ENCODE measurements around the gene CETP.

DNA sequence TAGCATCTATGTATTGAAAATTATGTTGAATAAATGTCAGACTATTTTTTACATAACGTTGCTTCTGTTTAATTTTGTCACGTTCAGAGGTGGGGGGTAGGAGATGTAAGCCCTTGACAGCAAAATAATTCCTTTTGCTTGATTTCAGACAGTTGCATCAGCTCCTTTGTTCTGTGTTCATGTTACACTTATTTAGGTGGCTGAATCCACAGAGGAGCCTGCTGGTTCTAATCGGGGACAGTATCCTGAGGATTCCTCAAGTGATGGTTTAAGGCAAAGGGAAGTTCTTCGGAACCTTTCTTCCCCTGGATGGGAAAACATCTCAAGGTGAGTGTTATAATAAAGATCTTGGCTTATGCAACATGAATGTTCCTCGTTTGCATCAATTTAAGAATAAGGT is 25.3 kb upstream of the CETP start:
- no peak for TF ChIP-seq EZH2 (IDR thresholded peaks at IDR 0.05; ENCODE audit: insufficient read depth, low read length)
- TF ChIP-seq, protein P1, sequence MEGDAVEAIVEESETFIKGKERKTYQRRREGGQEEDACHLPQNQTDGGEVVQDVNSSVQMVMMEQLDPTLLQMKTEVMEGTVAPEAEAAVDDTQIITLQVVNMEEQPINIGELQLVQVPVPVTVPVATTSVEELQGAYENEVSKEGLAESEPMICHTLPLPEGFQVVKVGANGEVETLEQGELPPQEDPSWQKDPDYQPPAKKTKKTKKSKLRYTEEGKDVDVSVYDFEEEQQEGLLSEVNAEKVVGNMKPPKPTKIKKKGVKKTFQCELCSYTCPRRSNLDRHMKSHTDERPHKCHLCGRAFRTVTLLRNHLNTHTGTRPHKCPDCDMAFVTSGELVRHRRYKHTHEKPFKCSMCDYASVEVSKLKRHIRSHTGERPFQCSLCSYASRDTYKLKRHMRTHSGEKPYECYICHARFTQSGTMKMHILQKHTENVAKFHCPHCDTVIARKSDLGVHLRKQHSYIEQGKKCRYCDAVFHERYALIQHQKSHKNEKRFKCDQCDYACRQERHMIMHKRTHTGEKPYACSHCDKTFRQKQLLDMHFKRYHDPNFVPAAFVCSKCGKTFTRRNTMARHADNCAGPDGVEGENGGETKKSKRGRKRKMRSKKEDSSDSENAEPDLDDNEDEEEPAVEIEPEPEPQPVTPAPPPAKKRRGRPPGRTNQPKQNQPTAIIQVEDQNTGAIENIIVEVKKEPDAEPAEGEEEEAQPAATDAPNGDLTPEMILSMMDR (IDR thresholded peaks at IDR 0.05; ENCODE audit: insufficient read depth, low read depth, low read length): no peak

Data from astrocyte (in vitro differentiated cells and primary cell).